Omental fat pad (tissue), 4 donors: ENCODE results near the gene LSM7. TPM values are rescaled to one million over a fixed set of nuclear protein-coding genes. Genes with fewer than 3 reads are reported as not detected.
"Not testable (repeated sequence)": the region's sequence is repeated elsewhere in the genome, so short reads cannot be mapped to it uniquely, and the experiment has no call there.

Experiments
- ATAC-seq: fragments of 150-250 bp; one replicate; pipeline ENCODE4 v1.9.1; 2016; ENCODE audit warnings: mild to moderate bottlenecking, moderate library complexity; ENCODE audit not compliant: low FRiP score
- DNase-seq: peaks from one replicate; pipeline ENCODE4 v3.0.0-alpha.2; 2019; ENCODE audit warnings: low spot score
- total RNA-seq, 4 donors: library from RNA; depleted of rRNA; stranded (reverse); fragments of >200 nt; gene quantifications; one replicate each; pipeline ENCODE4 v1.1.0, GENCODE V29; 2016
- TF ChIP-seq, protein P1 (sequence below), 3 donors: fragments of 450-650 bp; IDR thresholded peaks; one replicate each; pipeline ENCODE4 v1.5.1; 2016 to 2017; ENCODE audit warnings: antibody characterized with exemption in 3 of 3, mild to moderate bottlenecking in 3 of 3, moderate library complexity in 2 of 3

Gene LSM7
- total RNA-seq, 4 donors from 2014 or later: 101 to 142 (median 115) TPM

DNA sequence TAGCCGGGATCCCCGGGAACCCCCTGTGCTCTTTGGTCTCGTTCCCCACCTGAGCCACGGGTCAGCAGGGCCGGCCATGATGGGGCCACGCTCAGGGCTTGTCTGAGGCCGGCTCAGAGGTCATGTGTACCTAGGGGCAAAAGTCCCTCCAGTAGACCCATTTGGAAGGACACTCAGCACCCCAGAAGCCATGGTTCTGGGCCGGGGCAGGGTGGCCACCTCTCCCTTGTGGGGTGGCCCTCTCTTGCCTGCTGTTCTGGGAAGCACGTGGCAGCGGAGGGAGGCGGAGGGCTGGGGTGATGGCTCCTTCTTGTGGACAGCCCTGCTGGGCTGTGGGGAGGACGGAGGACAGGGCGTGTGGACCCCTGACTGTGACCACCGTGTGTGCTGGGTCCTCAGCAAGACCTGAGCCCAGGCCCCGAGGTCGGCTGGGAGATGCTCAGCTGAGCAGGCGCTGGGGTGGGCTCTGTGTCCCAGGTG is 40.0 kb downstream of the LSM7 start:
- peak; percentile 18 for ATAC-seq
- TF ChIP-seq, protein P1, sequence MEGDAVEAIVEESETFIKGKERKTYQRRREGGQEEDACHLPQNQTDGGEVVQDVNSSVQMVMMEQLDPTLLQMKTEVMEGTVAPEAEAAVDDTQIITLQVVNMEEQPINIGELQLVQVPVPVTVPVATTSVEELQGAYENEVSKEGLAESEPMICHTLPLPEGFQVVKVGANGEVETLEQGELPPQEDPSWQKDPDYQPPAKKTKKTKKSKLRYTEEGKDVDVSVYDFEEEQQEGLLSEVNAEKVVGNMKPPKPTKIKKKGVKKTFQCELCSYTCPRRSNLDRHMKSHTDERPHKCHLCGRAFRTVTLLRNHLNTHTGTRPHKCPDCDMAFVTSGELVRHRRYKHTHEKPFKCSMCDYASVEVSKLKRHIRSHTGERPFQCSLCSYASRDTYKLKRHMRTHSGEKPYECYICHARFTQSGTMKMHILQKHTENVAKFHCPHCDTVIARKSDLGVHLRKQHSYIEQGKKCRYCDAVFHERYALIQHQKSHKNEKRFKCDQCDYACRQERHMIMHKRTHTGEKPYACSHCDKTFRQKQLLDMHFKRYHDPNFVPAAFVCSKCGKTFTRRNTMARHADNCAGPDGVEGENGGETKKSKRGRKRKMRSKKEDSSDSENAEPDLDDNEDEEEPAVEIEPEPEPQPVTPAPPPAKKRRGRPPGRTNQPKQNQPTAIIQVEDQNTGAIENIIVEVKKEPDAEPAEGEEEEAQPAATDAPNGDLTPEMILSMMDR (IDR thresholded peaks at IDR 0.05): no peak
- no peak for DNase-seq

DNA sequence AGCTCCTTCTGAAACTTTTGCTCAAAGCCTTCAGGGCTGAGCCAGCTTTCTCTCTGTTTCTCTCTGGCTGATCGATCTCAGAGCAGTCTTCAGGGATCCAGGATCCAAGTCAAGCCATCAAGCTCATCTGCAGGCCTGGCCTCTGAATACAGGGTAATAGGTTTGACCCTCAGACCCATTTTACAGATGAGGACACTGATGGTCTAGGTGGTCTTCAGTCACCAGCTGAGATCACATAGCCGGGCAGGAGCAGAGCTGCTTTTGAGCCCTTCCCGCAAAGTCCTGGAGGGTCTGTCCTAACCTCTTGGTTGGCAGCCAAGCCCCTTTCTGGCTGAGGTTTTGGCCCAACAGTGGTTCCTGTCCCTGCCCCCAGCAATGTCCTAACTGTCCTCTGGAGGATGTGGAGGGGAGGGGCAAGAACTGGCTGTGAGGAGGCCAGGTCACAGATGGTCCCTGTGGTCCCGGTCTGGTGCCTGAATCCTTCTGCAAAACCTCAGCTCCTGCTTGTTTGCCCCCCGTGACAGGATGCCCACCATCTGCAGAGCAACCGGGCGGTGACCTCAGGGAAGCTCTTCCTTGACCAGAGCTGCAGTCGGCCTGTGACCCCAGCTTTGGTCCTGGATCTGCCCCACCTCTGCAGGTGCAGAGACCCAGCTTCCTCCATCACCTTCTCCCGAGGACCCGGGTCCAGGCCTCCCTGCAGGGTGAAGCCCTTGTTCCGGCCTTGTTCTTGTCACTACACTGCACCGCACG is 40.6 kb downstream of the LSM7 start:
- no peak for DNase-seq
- no peak for ATAC-seq
- TF ChIP-seq, protein P1 (IDR thresholded peaks at IDR 0.05): no peak

DNA sequence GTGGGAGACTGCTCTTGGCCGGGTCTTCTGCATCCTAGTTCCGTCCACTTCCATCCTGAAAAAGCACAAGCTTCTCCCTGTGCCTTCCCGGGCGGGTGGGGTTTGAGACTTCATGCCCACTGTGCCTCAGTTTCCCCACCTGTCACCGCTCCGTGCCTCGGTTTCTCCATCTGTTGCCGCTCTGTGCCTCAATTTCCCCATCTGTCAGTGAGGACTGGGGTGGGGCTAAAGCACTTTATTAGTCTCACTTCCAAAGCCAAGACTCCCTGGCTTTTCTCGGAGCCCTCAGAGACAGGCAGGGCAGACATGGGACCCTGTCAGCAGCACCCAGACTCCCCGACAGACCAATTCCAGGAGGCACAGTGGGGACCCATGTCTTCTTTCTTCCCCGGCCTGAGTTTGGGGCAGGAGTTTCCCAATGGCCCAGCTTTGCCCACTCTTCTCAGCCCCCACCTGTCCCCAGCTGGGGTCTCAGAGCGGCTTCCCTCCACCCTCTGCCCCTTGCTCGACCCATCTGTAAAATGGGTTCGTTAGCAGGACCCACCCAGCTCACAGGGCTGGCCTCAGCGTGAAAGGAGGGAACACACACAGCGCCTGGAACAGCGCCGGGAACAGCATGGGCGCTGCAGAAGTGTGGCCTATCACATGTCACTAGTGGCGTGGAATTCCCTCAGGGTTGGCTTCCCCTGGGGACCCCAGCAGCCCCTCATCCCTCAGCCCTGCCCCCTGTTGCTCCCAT is 41.8 kb downstream of the LSM7 start:
- DNase-seq: no peak
- no peak for ATAC-seq
- TF ChIP-seq, protein P1 (IDR thresholded peaks at IDR 0.05): no peak

DNA sequence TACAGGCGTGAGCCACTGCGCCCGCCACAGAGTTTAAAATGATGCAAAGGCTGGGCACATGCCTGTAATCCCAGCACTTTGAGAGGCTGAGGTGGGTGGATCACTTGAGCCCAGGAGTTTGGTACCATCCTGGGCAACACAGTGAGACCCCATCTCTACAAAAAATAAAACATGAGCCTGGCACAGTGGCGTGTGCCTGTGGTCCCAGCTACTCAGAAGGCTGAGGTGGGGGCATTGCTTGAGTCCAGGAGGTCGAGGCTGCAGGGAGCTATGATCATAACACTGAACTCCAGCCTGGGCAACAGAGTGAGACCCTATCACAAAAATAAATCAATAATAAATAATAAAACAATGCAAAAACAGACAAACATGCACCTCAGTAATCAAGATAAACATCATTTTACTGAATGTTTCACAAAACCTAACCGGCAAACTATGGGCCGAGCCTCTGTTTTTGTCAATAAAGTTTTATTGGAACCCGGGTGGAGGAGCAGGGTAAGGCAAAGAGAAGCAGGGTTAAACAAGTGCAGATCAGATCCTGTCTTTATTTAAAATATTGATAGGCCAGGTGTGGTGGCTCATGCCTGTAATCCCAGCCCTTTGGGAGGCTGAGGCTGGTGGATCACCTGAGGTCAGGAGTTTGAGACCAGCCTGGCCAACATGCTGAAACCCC is 44.4 kb downstream of the LSM7 start:
- DNase-seq (no peak), ATAC-seq (no peak)
- TF ChIP-seq, protein P1 (IDR thresholded peaks at IDR 0.05): no peak

DNA sequence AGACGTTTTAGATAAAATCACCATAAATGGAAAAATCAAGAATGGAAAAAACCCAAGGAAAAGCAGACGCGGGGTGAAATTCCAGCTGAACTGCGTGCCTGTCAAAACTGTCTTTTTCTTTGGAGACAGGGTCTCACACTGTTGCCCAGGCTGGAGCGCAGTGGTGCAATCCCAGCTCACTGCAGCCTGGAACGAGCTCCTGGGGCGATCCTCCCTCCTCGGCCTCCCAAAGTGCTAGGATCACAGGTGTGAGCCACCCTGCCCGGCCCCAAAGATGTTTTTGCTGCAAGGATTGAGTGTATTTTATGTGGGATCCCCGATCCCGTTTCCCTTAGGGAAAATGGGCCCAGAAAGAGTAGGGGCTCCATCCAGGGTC is 45.5 kb downstream of the LSM7 start:
- no peak for ATAC-seq
- TF ChIP-seq, protein P1 (IDR thresholded peaks at IDR 0.05): no peak
- no peak for DNase-seq

DNA sequence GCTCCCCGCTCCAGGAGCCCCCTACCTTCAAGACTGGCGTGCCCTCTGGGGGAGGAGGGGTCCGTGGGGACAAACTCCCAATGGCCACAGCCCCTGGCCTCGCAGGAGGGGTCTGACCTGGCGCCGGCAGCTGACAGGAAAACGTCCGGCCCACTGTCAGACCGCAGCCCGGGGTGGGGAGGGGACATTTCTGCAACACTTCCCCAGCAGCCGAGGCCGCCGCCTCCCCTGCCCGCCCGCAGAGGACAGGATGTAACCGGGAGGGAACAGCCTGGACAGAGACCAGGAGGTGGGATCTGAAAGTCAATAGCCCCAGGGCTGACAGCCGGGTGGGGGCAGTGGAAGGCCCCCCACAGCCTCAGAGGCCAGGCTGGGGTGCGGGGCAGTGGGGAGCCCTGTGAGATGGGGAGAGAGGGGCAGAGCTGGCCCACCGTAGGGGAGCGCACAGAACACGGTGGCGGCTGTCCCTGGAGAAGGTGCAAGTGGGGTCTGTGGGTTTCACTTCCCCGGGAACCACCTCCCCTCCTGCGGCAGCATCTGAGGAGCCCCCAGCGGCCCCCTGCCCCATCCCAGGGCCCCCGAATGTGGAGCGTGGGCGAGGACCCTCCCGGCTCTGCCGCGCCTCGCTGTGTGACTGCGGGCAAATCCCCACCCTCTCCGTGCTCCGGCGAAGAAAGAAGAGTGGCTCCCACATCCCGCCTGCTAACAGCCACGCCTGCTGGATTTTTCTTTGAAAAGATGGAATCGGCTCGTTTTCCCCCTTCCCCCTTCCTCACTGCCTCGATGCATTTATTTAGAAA is 46.1 kb downstream of the LSM7 start, which contains the start of gene PEAK3:
TSS of gene PEAK3 (minus strand) at position 114 of the 800 bp plus-strand sequence. CDS start 1,244 bp downstream, outside the sequence.
- DNase-seq (no peak), ATAC-seq (peak; percentile 35)
- TF ChIP-seq, protein P1 (IDR thresholded peaks at IDR 0.05): no peak

DNA sequence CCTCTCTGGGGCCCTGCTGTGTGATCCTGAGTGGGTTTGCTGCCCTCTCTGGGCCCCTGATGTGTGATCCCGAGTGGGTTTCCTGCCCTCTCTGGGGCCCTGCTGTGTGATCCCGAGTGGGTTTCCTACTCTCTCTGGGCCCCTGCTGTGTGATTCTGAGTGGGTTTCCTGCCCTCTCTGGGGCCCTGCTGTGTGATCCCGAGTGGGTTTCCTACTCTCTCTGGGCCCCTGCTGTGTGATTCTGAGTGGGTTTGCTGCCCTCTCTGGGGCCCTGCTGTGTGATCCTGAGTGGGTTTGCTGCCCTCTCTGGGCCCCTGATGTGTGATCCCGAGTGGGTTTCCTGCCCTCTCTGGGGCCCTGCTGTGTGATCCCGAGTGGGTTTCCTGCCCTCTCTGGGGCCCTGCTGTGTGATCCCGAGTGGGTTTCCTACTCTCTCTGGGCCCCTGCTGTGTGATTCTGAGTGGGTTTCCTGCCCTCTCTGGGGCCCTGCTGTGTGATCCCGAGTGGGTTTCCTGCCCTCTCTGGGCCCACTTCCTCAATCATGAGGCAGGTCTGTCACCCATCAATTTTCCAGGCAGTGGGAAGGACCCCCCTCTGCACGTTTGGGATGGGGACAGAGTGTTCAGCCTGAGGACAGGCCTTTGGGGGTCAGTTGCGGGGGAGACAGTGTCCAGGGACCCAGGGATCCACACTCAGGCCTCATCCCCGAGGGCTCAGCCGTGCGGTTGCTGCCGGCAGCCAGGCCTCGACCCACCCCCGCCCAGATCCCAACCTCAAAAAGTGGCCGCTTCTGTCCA is 46.9 kb downstream of the LSM7 start:
- not testable (repeated sequence) for DNase-seq, ATAC-seq
